H1 (cell line): ENCODE results near the gene FAM184B. TPM values are rescaled to one million over a fixed set of nuclear protein-coding genes. Genes with fewer than 3 reads are reported as not detected.
A peak's percentile ranks its signal among the peaks of the same experiment; 100 is the strongest.

Source experiments
- CTCF ChIA-PET: fragments of 300-600 bp; sonication (Branson Sonifier 250); formaldehyde crosslinking; loops from one replicate; lab custom pipeline; 2021; ENCODE audit not compliant: partially characterized antibody; lab: Charles Lee
- POLR2A ChIA-PET: fragments of 300-600 bp; sonication (Branson Sonifier 250); formaldehyde crosslinking; loops from one replicate; lab custom pipeline; 2021; ENCODE audit warnings: inconsistent platforms; ENCODE audit not compliant: partially characterized antibody; lab: Charles Lee
- DNase-seq, 2 experiments: peaks; one replicate each; pipeline versions ENCODE4 v3.0.0 to v3.0.0-alpha.2; 2010 to 2022; ENCODE audit warnings: low spot score in 2 of 2, low read depth in 1 of 2, mixed read lengths in 1 of 2
- FAIRE-seq: peaks from 2 replicates; lab custom pipeline; 2011; peaks lifted over from hg19 to GRCh38; lab: Jason Lieb, UNC
- H2AFZ ChIP-seq: 2 replicates; pipeline ENCODE4 v1.8.1; 2012; ENCODE audit warnings: low read length, inconsistent platforms
- H2AK5ac ChIP-seq: 2 replicates; pipeline ENCODE4 v1.6.1; 2013; ENCODE audit warnings: low read depth, low read length
- H2BK120ac ChIP-seq: replicated peaks from 2 replicates; pipeline ENCODE3; 2013; ENCODE audit warnings: low read depth, low read length, inconsistent platforms
- H2BK12ac ChIP-seq: 2 replicates; pipeline ENCODE4 v1.6.1; 2013; ENCODE audit warnings: low read depth, low read length
- H2BK15ac ChIP-seq: 2 replicates; pipeline ENCODE4 v1.6.1; 2013; ENCODE audit warnings: low read length
- H2BK20ac ChIP-seq: 2 replicates; pipeline ENCODE4 v1.6.1; 2013; ENCODE audit warnings: low read length
- H2BK5ac ChIP-seq: 2 replicates; pipeline ENCODE4 v1.6.1; 2013; ENCODE audit warnings: low read depth, low read length
- H3K14ac ChIP-seq: 2 replicates; pipeline ENCODE4 v1.6.1; 2013; ENCODE audit warnings: inconsistent platforms; ENCODE audit not compliant: insufficient read length
- H3K18ac ChIP-seq: 2 replicates; pipeline ENCODE4 v1.6.1; 2013; ENCODE audit warnings: low read length; ENCODE audit errors: extremely low read depth
- H3K23ac ChIP-seq: 2 replicates; pipeline ENCODE4 v1.6.1; 2013; ENCODE audit warnings: inconsistent platforms; ENCODE audit not compliant: insufficient read length
- H3K23me2 ChIP-seq: 2 replicates; pipeline ENCODE4 v1.6.1; 2013; ENCODE audit warnings: low read depth, low read length
- H3K27ac ChIP-seq: 2 replicates; pipeline ENCODE4 v1.6.1; 2011; ENCODE audit warnings: low read depth, low read length, inconsistent platforms
- H3K27me3 ChIP-seq, 4 experiments: replicated peaks in 1 of 4; 1 replicate in 1 of 4; 2 replicates in 3 of 4; pipeline versions ENCODE4 v1.6.1 to v1.8.1; 2011 to 2013; ENCODE audit warnings: low read length in 3 of 4, mild to moderate bottlenecking in 3 of 4, inconsistent platforms in 2 of 4, mixed read lengths in 2 of 4, moderate library complexity in 1 of 4; ENCODE audit not compliant: control insufficient read depth in 3 of 4, insufficient read depth in 3 of 4; ENCODE audit errors: extremely low read depth in 1 of 4
- H3K36me3 ChIP-seq, 4 experiments: 2 replicates each; pipeline versions ENCODE4 v1.6.1 to v1.8.1; 2011 to 2013; ENCODE audit warnings: mild to moderate bottlenecking in 4 of 4, low read length in 3 of 4, moderate library complexity in 2 of 4, control low read depth in 1 of 4, inconsistent platforms in 1 of 4; ENCODE audit not compliant: insufficient read depth in 4 of 4, control insufficient read depth in 2 of 4
- H3K4ac ChIP-seq: replicated peaks from 2 replicates; pipeline ENCODE3; 2013; ENCODE audit warnings: low read length, low read depth, mixed read lengths, inconsistent platforms; ENCODE audit not compliant: insufficient read length
- H3K4me1 ChIP-seq, 4 experiments: replicated peaks in 1 of 4; 1 replicate in 1 of 4; 2 replicates in 3 of 4; pipeline versions ENCODE4 v1.6.1 to v1.8.1; 2011 to 2013; ENCODE audit warnings: low read length in 3 of 4, inconsistent platforms in 2 of 4, mixed read lengths in 1 of 4; ENCODE audit not compliant: insufficient read depth in 4 of 4, control insufficient read depth in 3 of 4
- H3K4me2 ChIP-seq, 2 experiments: 2 replicates each; pipeline versions ENCODE4 v1.6.1 to v1.8.1; 2011 to 2013; ENCODE audit warnings: low read depth in 2 of 2, low read length in 2 of 2, control low read depth in 1 of 2, inconsistent platforms in 1 of 2, mild to moderate bottlenecking in 1 of 2; ENCODE audit not compliant: insufficient read depth in 1 of 2
- H3K4me3 ChIP-seq, 4 experiments: fragments of 200-600, 300-600 bp in 1 of 4; sonication (generic), shearing (Covaris generic), sonication (Bioruptor Twin) in 1 of 4; 2 replicates each; pipeline versions ENCODE4 v1.5.1 to v1.8.1; 2011 to 2016; ENCODE audit warnings: low read length in 4 of 4, low read depth in 3 of 4, control low read depth in 2 of 4, inconsistent platforms in 2 of 4, mild to moderate bottlenecking in 2 of 4, mixed read lengths in 1 of 4, moderate library complexity in 1 of 4; ENCODE audit not compliant: insufficient read depth in 2 of 4; ENCODE audit errors: extremely low read depth in 1 of 4
- H3K56ac ChIP-seq: replicated peaks from 2 replicates; pipeline ENCODE3; 2013; ENCODE audit warnings: low read depth, mild to moderate bottlenecking, mixed read lengths, low read length, inconsistent platforms; ENCODE audit not compliant: insufficient read length
- H3K79me1 ChIP-seq: 2 replicates; pipeline ENCODE4 v1.6.1; 2013; ENCODE audit warnings: low read depth, low read length, control low read depth
- H3K79me2 ChIP-seq, 2 experiments: 2 replicates each; pipeline versions ENCODE4 v1.6.1 to v1.8.1; 2012 to 2013; ENCODE audit warnings: low read length in 2 of 2, mild to moderate bottlenecking in 2 of 2, inconsistent platforms in 1 of 2; ENCODE audit not compliant: insufficient read depth in 2 of 2, control insufficient read depth in 1 of 2
- H3K9ac ChIP-seq, 4 experiments: replicated peaks in 1 of 4; 1 replicate in 1 of 4; 2 replicates in 3 of 4; pipeline versions ENCODE4 v1.6.1 to v1.8.1; 2011 to 2013; ENCODE audit warnings: low read depth in 3 of 4, low read length in 3 of 4, control low read depth in 2 of 4, mild to moderate bottlenecking in 2 of 4, moderate library complexity in 2 of 4, inconsistent platforms in 1 of 4; ENCODE audit errors: extremely low read depth in 1 of 4
- H3K9me3 ChIP-seq, 2 experiments: 2 replicates each; pipeline versions ENCODE4 v1.6.1 to v1.8.1; 2012 to 2013; ENCODE audit warnings: mild to moderate bottlenecking in 2 of 2, moderate library complexity in 2 of 2, control low read depth in 1 of 2, inconsistent platforms in 1 of 2, low read depth in 1 of 2, low read length in 1 of 2, mixed read lengths in 1 of 2; ENCODE audit not compliant: insufficient read depth in 2 of 2
- H4K20me1 ChIP-seq, 2 experiments: replicated peaks in 1 of 2; 2 replicates each; pipeline versions ENCODE3 to v1.8.1; 2011 to 2013; ENCODE audit warnings: inconsistent platforms in 2 of 2, low read length in 2 of 2, mild to moderate bottlenecking in 1 of 2; ENCODE audit not compliant: insufficient read depth in 2 of 2, control insufficient read depth in 1 of 2
- H4K5ac ChIP-seq: 2 replicates; pipeline ENCODE4 v1.6.1; 2013; ENCODE audit warnings: low read length, low read depth, mixed read lengths, inconsistent platforms; ENCODE audit not compliant: insufficient read length
- H4K8ac ChIP-seq: 2 replicates; pipeline ENCODE4 v1.8.0; 2013; ENCODE audit warnings: mild to moderate bottlenecking, moderate library complexity, low read length, inconsistent platforms; ENCODE audit not compliant: insufficient read depth; ENCODE audit errors: extremely low read depth
- H4K91ac ChIP-seq: replicated peaks from 2 replicates; pipeline ENCODE3; 2013; ENCODE audit warnings: low read length, mixed read lengths, inconsistent platforms; ENCODE audit not compliant: insufficient read length
- POLR2A ChIP-seq, 2 experiments: IDR thresholded peaks; 1 replicate in 1 of 2; 2 replicates in 1 of 2; pipeline ENCODE4 v1.6.1; 2011; ENCODE audit warnings: low read depth in 2 of 2, low read length in 2 of 2, mild to moderate bottlenecking in 2 of 2; ENCODE audit errors: control extremely low read depth in 1 of 2
- RAD21 ChIP-seq, 2 experiments: IDR thresholded peaks in 1 of 2; conservative IDR thresholded peaks in 1 of 2; 2 replicates each; pipeline ENCODE4 v1.6.1; 2011; ENCODE audit warnings: low read depth in 2 of 2, low read length in 2 of 2, improper control_type of control experiment in 1 of 2, inconsistent platforms in 1 of 2, mild to moderate bottlenecking in 1 of 2, moderate library complexity in 1 of 2
- WGBS, 2 experiments: shearing (Covaris generic) in 1 of 2; methylation state at CpG; one replicate each; pipeline versions ENCODE4 v1.1.6 to v1.1.7; 2013 to 2015; ENCODE audit warnings: low lambda C conversion rate in 2 of 2, mixed read lengths in 2 of 2, inconsistent platforms in 1 of 2, low coverage in 1 of 2, missing lambda C conversion rate in 1 of 2; ENCODE audit not compliant: insufficient replicate concordance in 2 of 2, insufficient coverage in 1 of 2, insufficient read length in 1 of 2; ENCODE audit errors: extremely low coverage in 1 of 2, missing lambda C conversion rate in 1 of 2; 5-methylcytosine and 5-hydroxymethylcytosine counted together
- polyA plus RNA-seq, 7 experiments: library from polyadenylated mRNA; depleted of rRNA in 3 of 7; stranded (reverse) in 5 of 7; unstranded in 2 of 7; fragments of >200 nt in 5 of 7; fragments of 200-250 nt in 2 of 7; gene quantifications; 1 replicate in 5 of 7; 2 replicates in 1 of 7; 4 replicates in 1 of 7; pipeline versions ENCODE4 v1.2.1 to v1.2.3, GENCODE V29; 2011 to 2013; ENCODE audit warnings: missing spikeins in 2 of 7, mixed read lengths in 2 of 7
- total RNA-seq: library from RNA; stranded (reverse); fragmentation: NEBNext Ultra II Directional; extraction: Animal tissue kit (Norgen Biotek cat#: 25700); gene quantifications from 2 replicates; pipeline ENCODE4 v1.2.1, GENCODE V29; 2021
- TF ChIP-seq, protein P1 (sequence below), 3 experiments: IDR thresholded peaks; 1 replicate in 2 of 3; 2 replicates in 1 of 3; pipeline versions ENCODE4 v1.5.1 to v1.6.1; 2011; ENCODE audit warnings: low read length in 3 of 3, mild to moderate bottlenecking in 3 of 3, inconsistent platforms in 2 of 3, low read depth in 1 of 3, moderate library complexity in 1 of 3; ENCODE audit not compliant: insufficient read depth in 1 of 3; ENCODE audit errors: control extremely low read depth in 1 of 3

The FAM184B gene
- total and polyA plus RNA-seq, 2 of the 8 experiments (the other 6 are each of a cell fraction or from before 2014, with no cell fraction given), result 0.05 to 0.39 TPM

DNA sequence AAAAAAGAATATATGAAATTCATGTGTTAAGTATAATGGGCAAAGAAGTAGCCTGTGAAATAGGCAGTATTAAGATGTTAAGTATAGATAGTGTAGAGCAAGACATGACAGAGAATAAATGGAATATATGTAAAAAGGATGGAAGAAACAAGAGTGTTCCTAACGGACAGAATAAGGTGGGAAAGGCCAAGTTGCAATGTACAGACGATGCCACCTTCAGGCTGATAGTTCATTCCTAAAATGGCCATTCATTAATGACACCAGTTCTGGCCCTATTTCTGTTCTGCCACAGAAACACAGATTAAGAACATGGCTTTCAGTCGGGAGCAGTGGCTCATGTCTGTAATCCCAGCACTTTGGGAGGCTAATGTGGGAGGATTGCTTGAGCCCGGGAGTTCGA, 4.4 kb upstream of the FAM184B start:
- H3K4me1 ChIP-seq, result peaks cover 0 to 8% (median 4%) of the 10 kb centered on the region in 4 experiments; a peak in 5 of 7 replicates
- H3K9me3 ChIP-seq, result no peaks in the 10 kb centered on the region
- H3K79me2 ChIP-seq, result no peaks in the 10 kb centered on the region
- POLR2A ChIA-PET, result no interaction called here
- H3K56ac ChIP-seq, result no peak overlapping the region
- H3K18ac ChIP-seq, result no peak overlapping the region
- no peak overlapping the region for H4K5ac ChIP-seq
- no peak overlapping the region for H2BK20ac ChIP-seq
- TF ChIP-seq RAD21 (IDR thresholded peaks at IDR 0.05 in 1 of 2, conservative IDR thresholded peaks at IDR 0.05 in 1 of 2; ENCODE audit: low read depth in 2 of 2, low read length in 2 of 2) (peak; percentile 35 to 52; a peak in 3 of 4 replicates), POLR2A (IDR thresholded peaks at IDR 0.05; ENCODE audit: control extremely low read depth in 1 of 2, low read depth in 2 of 2, low read length in 2 of 2) (no peak)
- TF ChIP-seq, protein P1, sequence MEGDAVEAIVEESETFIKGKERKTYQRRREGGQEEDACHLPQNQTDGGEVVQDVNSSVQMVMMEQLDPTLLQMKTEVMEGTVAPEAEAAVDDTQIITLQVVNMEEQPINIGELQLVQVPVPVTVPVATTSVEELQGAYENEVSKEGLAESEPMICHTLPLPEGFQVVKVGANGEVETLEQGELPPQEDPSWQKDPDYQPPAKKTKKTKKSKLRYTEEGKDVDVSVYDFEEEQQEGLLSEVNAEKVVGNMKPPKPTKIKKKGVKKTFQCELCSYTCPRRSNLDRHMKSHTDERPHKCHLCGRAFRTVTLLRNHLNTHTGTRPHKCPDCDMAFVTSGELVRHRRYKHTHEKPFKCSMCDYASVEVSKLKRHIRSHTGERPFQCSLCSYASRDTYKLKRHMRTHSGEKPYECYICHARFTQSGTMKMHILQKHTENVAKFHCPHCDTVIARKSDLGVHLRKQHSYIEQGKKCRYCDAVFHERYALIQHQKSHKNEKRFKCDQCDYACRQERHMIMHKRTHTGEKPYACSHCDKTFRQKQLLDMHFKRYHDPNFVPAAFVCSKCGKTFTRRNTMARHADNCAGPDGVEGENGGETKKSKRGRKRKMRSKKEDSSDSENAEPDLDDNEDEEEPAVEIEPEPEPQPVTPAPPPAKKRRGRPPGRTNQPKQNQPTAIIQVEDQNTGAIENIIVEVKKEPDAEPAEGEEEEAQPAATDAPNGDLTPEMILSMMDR (IDR thresholded peaks at IDR 0.05; ENCODE audit: control extremely low read depth in 1 of 3, insufficient read depth in 1 of 3, low read depth in 1 of 3, low read length in 3 of 3), result peak in 2 of 3 experiments; percentile 16 to 32; a peak in 3 of 4 replicates
- TF ChIP-seq, all 59 proteins: peak for 2
- H2BK5ac ChIP-seq, result no peak overlapping the region
- H2BK12ac ChIP-seq, result no peak overlapping the region
- FAIRE-seq (no peak), DNase-seq (no peak)
- no peak overlapping the region for H3K4me2 ChIP-seq
- H3K27me3 ChIP-seq, result peaks cover 11 to 21% (median 19%) of the 10 kb centered on the region in 4 experiments
- no peak overlapping the region for H3K9ac ChIP-seq
- no peaks in the 10 kb centered on the region for H3K36me3 ChIP-seq
- H2BK15ac ChIP-seq, result no peak overlapping the region
- 82% methylated on average over 5 of the region's 5 CpGs; no CpG with 5 or more reads in 1 of the 2 experiments for WGBS, 2 experiments
- H2AFZ ChIP-seq, result no peak overlapping the region
- no peak overlapping the region for H3K27ac ChIP-seq
- CTCF ChIA-PET, result interaction anchor here (0.8 kb wide), 1 partner anchor 346 kb away, joined by 3 read pairs; no protein-coding TSS in a partner anchor
- H3K23me2 ChIP-seq, result peaks cover 13% of the 10 kb centered on the region; the same call in 1 of the 2 replicates
- H3K4ac ChIP-seq, result no peak overlapping the region
- H3K14ac ChIP-seq, result no peak overlapping the region
- H4K91ac ChIP-seq, result no peak overlapping the region
- H4K8ac ChIP-seq, result no peak overlapping the region
- H3K79me1 ChIP-seq, result no peaks in the 10 kb centered on the region
- no peak overlapping the region for H2AK5ac ChIP-seq
- peaks cover 0 to 1% of the 10 kb centered on the region in 2 experiments for H4K20me1 ChIP-seq
- no peak overlapping the region for H3K23ac ChIP-seq
- no peak overlapping the region for H3K4me3 ChIP-seq
- H2BK120ac ChIP-seq, result no peak overlapping the region
